Measurements from ENCODE around the gene TMEM19.
A peak's percentile ranks its signal among the peaks of the same experiment; 100 is the strongest.

Gene TMEM19

GRCh38 chr12:71685914-71686657, at the start of gene TMEM19:
Gene TMEM19 (plus strand): TSS chr12:71686082. CDS start chr12:71686681, 599 bp downstream.
- peak; percentile 86 for DNase-seq (ENCODE audit: low read depth)

GRCh38 chr12:71636704-71637115, 49.2 kb upstream of the TMEM19 start:
- peak; percentile 52 for DNase-seq (ENCODE audit: low read depth)

- DNase-seq (ENCODE audit: low read depth): no peak
Observed at GRCh38 chr12:71638499-71638898, 47.4 kb upstream of the TMEM19 start.

- no peak for DNase-seq (ENCODE audit: low read depth)
Observed at GRCh38 chr12:71639341-71639760, 46.5 kb upstream of the TMEM19 start.

GRCh38 chr12:71640316-71640715, 45.6 kb upstream of the TMEM19 start:
- DNase-seq (ENCODE audit: low read depth): no peak

GRCh38 chr12:71641390-71641789, 44.5 kb upstream of the TMEM19 start:
- DNase-seq (ENCODE audit: low read depth): no peak

DNA sequence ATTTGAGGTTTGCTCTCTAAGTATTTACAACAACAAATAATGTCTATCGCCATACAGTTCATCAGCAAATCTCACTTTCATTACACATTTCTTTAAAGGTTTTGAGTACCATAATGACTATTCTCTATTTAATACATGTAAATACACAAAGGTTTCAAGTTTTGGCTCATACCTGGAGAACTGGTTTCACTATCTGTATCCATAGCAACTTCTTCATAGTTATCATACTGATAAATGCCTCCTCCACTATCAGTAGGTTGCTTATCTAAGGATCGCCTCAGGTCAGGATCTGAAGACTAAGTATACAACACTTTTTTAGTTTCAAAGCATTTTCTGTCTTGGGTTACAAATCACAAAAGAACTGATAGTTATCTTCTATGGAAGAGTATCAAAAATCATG, 43.6 kb upstream of the TMEM19 start:
- no peak for DNase-seq (ENCODE audit: low read depth)

DNA sequence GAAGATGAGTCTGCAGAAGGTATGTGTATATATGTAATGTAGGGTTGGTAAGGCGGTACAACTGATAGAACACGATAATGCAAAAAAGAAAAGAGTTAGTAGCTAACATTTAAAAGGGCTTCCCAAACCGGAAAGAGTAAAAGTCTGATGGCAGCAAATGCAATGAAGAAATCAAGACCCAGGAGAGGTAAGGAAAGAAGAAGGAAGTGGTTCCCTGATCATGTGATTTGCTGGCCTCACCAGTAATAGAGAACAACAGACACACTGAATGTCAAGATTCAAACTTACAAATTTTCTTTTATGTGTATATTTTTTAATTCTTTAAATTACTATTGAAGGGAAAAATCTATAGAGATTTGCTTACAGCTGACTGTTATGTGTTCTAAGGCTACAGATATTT, 40.6 kb upstream of the TMEM19 start:
- DNase-seq (ENCODE audit: low read depth): no peak

- DNase-seq (ENCODE audit: low read depth): no peak
Observed at GRCh38 chr12:71646512-71646911, 39.4 kb upstream of the TMEM19 start.

DNA sequence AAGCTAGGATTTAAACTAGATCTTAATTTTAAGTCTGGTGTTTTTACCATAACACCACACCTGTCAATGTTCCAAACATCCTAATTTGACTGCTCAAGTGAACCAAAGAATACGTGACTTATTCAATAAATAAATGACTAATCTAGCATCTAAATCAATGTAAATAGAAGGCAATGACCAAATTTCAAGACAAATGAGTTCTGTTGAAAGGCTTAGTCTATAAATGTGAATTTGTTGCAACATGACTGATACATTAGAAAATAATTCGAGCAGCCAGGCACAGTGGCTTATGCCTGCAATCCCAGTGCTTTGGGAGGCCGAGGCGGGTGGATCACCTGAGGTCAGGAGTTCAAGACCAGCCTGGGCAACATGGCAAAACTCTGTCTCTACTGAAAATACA, 37.3 kb upstream of the TMEM19 start:
- DNase-seq (ENCODE audit: low read depth): no peak

DNA sequence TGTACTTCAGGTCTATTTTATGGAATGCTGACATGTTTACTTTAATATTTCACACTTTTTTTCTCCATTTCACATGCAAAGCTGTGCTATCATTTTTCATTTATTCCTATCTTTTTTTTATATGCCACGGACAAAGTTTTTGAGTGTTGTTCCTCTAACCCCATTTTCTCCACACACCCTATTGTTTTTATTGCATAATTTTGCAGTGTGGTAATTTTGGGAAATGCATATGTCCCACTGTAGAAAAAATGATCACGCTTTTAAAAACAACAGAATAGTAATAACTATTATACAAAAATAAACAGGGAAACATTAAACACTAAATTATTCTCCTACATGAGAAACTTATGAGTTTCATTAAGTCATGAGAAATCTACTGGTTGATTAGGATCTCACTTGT, 36.5 kb upstream of the TMEM19 start:
- no peak for DNase-seq (ENCODE audit: low read depth)

- DNase-seq (ENCODE audit: low read depth): no peak
Observed at GRCh38 chr12:71652656-71653055, 33.2 kb upstream of the TMEM19 start.

DNA sequence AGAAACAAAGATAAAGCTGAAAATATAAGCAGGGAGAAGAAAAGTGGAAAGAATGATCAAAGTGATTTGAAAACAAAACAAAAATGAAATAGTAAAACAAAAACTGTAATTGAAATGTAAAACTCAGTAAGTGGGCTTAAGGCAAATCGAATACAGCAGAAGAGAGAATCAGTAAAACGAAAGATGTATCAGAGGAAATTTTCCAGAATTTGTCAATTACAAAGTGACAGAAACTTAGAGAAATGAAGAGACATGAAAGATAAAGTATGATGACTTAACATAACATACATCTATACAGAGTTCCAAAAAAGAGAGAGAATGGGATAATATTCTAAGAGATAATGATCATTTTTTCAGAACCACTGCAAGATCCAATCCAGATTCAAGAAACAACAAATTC, 32.7 kb upstream of the TMEM19 start:
- no peak for DNase-seq (ENCODE audit: low read depth)

- DNase-seq (ENCODE audit: low read depth): no peak
Observed at GRCh38 chr12:71654200-71654599, 31.7 kb upstream of the TMEM19 start.

DNA sequence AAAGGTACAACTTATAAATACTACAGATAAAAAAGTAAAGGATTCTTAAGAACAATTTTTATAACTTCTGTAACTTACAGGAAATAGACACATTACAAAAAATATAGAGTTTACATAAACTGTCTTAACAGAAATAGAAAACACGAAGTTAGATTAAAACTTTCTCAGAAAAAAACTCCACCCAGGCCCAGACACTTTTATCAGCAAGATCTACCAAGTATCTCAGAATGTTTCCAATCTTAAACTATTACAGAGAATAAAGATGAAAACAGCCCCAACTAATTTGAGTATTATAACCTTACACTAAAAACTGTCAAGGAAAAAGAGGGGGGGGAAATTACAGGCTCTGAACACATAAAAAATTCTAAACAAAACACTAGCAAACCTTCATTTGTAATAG, 30.4 kb upstream of the TMEM19 start:
- DNase-seq (ENCODE audit: low read depth): no peak

- DNase-seq (ENCODE audit: low read depth): no peak
Observed at GRCh38 chr12:71655907-71656306, 30.0 kb upstream of the TMEM19 start.

DNA sequence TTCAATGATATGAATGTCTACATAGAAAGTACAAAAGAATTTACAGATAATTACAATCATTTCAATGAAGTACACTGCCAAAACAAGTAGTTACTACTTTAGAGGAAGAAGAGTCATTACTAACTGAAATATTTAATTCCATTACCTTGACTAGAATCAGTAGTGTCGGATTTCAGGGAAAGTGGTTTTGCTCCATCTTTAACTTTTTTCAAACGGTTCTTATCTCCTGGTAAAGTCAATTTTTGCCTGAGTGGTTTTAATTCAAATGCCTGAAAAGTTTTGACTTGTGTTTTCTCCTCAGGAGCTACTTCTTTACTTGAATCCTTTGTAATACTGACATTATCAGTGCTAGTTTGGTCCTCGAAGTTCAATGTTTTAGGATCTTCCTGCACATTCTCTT, 29.1 kb upstream of the TMEM19 start:
- no peak for DNase-seq (ENCODE audit: low read depth)

DNA sequence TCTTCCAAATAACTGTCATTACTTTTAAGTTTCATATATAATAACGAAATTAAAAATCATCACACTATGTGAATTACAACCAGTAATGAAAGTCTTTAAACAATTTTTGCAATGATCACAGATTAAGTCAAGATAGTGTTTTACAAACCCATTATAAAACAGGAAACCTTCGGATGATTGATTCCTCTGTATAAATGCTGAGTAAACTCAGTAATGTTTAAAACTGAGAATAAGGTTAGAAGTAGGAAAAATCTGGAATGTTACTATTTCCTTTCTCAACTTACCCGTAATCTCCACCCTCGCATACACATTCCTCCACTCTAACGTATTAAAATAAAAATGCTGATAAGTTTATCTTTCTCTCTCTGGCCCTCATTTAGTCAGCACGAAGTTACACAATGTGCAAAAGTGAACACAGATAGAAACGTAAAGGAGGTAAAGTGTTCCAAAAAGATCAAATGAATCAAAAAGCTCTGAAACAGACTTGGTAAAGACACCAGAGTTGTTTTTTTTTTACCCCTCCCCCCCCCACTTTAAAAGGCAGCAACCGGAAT, 23.8 kb upstream of the TMEM19 start:
- DNase-seq (ENCODE audit: low read depth): peak; percentile 2

- DNase-seq (ENCODE audit: low read depth): peak; percentile 52
Observed at GRCh38 chr12:71662849-71663560, 22.9 kb upstream of the TMEM19 start.

GRCh38 chr12:71663561-71664410, 22.1 kb upstream of the TMEM19 start, which contains the start of the genes THAP2 and ZFC3H1:
Gene THAP2 (plus strand): TSS chr12:71664301. CDS start chr12:71664510, 209 bp downstream.
Gene ZFC3H1 (minus strand): TSS chr12:71663848. CDS start chr12:71663610, 238 bp downstream.
- DNase-seq (ENCODE audit: low read depth): peak; percentile 99

DNA sequence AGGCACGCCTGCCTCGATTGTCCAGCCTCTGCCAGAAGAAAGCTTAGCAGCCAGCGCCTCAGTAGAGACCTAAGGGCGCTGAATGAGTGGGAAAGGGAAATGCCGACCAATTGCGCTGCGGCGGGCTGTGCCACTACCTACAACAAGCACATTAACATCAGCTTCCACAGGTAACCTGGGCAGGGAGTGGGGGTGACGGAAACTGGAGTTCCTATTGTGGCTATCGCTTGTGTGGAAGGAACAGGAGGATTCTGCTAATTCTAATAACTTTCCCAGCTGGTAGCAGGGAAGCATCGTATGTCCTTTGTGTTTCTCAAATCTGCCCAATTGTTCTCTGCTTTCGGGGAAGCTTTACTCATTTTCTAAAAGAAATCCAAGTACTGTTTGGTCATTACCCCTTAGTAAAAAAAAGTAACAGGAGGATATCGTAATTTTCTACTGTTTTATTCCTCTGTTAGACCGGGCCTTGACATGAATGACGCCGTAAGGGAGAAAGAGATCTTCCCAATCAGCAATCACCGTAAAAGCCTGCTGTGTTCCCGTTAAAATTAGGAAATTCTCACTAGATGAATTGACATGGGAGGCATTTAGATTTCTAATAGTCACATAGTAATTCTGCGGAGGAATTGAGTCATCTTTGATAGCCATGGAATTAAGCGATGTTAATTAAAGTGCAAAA, 21.3 kb upstream of the TMEM19 start:
- DNase-seq (ENCODE audit: low read depth): no peak

DNA sequence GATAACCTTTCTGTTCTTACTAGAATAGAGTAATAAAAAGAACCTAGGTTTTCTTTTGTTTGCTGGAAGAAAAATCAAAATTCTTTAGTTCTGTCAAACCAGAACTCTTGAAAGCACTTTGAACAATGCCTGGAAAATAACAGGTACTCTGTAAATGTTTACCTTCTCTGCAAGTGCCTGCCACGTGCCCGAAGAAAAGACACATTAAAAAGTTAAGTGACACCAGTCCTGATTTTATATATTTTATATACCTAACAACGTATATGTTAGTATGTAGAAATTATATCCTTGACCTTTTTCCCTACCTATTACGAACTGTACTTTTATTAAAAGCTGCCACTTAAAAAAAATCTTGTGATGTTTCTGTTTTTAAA, 20.8 kb upstream of the TMEM19 start:
- DNase-seq (ENCODE audit: low read depth): no peak
